IPS-20b (cell line): Measurements from ENCODE around the gene CTNNBL1.

Source experiments
- H3K27ac ChIP-seq: one replicate; pipeline ENCODE4 v1.5.1; 2013; ENCODE audit warnings: low read length
- H3K27me3 ChIP-seq: 2 replicates; pipeline ENCODE4 v1.6.1; 2013; ENCODE audit warnings: mild to moderate bottlenecking, low read length, inconsistent platforms; ENCODE audit not compliant: insufficient read depth
- H3K36me3 ChIP-seq: 2 replicates; pipeline ENCODE4 v1.6.1; 2013; ENCODE audit warnings: low read depth, mild to moderate bottlenecking, inconsistent platforms, low read length, moderate library complexity; ENCODE audit not compliant: insufficient read depth
- H3K4me1 ChIP-seq: 2 replicates; pipeline ENCODE4 v1.6.1; 2013; ENCODE audit warnings: mild to moderate bottlenecking, control low read depth, inconsistent platforms, low read length, moderate library complexity; ENCODE audit not compliant: insufficient read depth
- H3K4me3 ChIP-seq: 2 replicates; pipeline ENCODE4 v1.5.1; 2013; ENCODE audit warnings: mild to moderate bottlenecking, low read length, inconsistent platforms
- H3K9ac ChIP-seq: 2 replicates; pipeline ENCODE4 v1.6.1; 2013; ENCODE audit warnings: low read depth, mild to moderate bottlenecking, inconsistent platforms, low read length, moderate library complexity
- H3K9me3 ChIP-seq: 2 replicates; pipeline ENCODE4 v1.6.1; 2013; ENCODE audit warnings: mild to moderate bottlenecking, low read depth, low read length, inconsistent platforms; ENCODE audit not compliant: insufficient read depth

Gene CTNNBL1

DNA sequence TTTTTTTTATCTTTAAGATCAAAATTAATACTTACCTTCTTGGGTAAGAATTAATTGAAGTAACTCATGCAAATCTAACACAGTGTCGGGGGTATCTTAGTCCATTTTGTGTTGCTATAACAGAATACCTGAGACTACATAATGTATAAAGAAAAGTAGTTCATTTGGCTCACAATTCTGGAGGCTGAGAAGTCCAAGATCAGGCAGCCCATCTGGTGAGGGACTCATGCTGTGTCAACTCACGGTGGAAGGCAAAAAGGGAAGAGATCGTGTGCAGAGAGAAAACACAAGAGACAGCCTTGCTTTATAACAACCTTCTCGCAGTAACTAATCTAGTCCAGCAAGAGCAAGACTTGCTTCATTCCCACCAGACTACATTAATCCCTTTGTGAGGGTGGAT is 116.2 kb downstream of the CTNNBL1 start:
- H3K4me3 ChIP-seq: no peak overlapping the region

DNA sequence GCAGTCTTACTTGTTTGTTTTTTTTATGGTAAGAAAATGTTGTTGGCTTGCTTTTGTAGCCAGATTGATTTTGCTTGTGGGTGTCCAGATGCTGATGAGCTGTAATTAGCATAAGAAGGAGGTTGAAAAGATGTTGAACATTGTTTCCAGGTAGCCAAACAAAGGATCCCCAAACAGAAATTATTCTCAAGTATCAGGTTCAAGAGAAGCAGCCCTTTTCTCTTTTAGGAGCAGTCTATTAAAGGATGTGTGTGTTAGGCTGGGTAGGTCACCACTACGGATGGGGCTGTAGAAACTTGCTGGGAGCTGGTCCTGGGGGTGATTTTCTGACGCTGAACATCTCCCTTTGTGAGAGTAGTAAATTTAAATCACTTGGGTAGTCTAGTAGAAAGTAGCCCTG is 122.2 kb downstream of the CTNNBL1 start:
- Histone ChIP-seq H3K27me3 (no peaks in the 10 kb centered on the region), H3K27ac (no peak overlapping the region), H3K4me1 (peaks cover 21% of the 10 kb centered on the region), H3K4me3 (no peak overlapping the region), H3K36me3 (no peaks in the 10 kb centered on the region), H3K9ac (no peak overlapping the region), H3K9me3 (no peaks in the 10 kb centered on the region)

More for the DNA sequence above, 116.2 kb downstream of the CTNNBL1 start:
- Histone ChIP-seq H3K27ac (no peak overlapping the region), H3K36me3 (peaks cover 12% of the 10 kb centered on the region; the same call in 1 of the 2 replicates), H3K27me3 (no peaks in the 10 kb centered on the region), H3K9me3 (no peaks in the 10 kb centered on the region), H3K4me1 (peaks cover 6% of the 10 kb centered on the region), H3K9ac (no peak overlapping the region)

DNA sequence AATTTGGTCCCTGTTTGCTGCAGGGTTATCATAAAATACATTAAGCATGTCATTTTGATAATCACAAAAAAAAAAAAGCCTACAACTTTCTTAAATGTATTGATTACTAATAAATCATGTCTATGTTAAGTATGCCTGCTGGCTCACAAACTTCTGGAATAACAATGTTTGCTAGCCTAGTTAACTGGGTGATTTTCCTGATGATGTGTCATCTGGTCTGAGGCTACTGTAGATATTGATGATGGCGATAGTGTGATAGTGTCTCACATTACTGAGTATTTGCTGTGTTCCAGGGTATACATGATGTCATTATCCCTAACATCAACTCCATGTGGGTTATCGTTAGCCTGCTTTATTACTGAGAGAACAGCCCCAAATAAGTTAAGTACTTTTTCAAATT is 122.9 kb downstream of the CTNNBL1 start:
- no peaks in the 10 kb centered on the region for H3K27me3 ChIP-seq
- H3K9me3 ChIP-seq: no peaks in the 10 kb centered on the region
- H3K4me3 ChIP-seq: no peak overlapping the region
- no peak overlapping the region for H3K27ac ChIP-seq
- H3K9ac ChIP-seq: no peak overlapping the region
- H3K4me1 ChIP-seq: peaks cover 21% of the 10 kb centered on the region
- no peaks in the 10 kb centered on the region for H3K36me3 ChIP-seq

DNA sequence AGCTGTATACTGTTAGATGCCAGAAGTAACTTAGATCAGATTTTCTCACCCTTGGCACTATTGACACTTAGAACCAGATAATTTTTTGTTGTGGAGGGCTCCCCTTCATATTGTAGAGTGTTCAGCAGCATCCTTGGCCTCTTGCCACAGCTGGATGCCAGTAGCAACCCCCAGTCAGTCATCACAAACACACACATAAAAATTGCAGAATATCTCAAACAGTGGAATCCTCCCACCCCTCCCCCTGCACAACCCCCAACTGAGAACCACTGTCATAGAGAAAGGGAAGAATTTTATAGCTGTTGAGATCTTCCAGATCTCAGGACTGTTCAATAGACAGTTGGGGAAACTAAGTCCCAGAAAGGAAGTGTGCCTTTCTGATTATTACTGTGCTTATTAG is 127.9 kb downstream of the CTNNBL1 start:
- H3K9me3 ChIP-seq: no peaks in the 10 kb centered on the region
- peaks cover 21% of the 10 kb centered on the region for H3K4me1 ChIP-seq
- H3K27ac ChIP-seq: no peak overlapping the region
- no peak overlapping the region for H3K9ac ChIP-seq
- H3K27me3 ChIP-seq: no peaks in the 10 kb centered on the region
- H3K4me3 ChIP-seq: no peak overlapping the region
- H3K36me3 ChIP-seq: no peaks in the 10 kb centered on the region

DNA sequence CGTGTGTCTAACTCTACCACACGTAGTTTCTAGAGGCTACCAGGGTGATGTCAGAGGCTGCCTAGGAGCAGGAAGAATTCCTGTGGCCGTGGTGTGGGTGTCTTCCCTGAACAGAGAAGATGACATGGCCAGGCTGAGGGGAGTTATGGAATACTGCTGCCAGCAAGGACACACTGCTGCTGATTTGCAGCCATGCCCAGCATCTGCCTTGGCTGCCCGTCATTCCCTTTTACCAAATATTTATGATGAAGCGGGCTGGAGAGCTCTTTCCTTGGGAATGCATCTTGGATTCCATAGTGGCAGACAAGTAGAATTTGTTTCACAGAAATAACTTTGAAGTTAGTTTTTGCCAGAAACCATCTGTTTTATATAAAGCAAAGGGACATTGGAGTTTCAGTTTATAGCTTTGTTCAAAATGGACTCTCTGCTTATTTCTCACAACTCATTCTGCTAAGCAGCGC is 128.3 kb downstream of the CTNNBL1 start:
- Histone ChIP-seq H3K36me3 (no peaks in the 10 kb centered on the region), H3K9ac (no peak overlapping the region), H3K4me1 (peaks cover 21% of the 10 kb centered on the region), H3K27ac (no peak overlapping the region), H3K27me3 (no peaks in the 10 kb centered on the region), H3K9me3 (no peaks in the 10 kb centered on the region), H3K4me3 (no peak overlapping the region)

DNA sequence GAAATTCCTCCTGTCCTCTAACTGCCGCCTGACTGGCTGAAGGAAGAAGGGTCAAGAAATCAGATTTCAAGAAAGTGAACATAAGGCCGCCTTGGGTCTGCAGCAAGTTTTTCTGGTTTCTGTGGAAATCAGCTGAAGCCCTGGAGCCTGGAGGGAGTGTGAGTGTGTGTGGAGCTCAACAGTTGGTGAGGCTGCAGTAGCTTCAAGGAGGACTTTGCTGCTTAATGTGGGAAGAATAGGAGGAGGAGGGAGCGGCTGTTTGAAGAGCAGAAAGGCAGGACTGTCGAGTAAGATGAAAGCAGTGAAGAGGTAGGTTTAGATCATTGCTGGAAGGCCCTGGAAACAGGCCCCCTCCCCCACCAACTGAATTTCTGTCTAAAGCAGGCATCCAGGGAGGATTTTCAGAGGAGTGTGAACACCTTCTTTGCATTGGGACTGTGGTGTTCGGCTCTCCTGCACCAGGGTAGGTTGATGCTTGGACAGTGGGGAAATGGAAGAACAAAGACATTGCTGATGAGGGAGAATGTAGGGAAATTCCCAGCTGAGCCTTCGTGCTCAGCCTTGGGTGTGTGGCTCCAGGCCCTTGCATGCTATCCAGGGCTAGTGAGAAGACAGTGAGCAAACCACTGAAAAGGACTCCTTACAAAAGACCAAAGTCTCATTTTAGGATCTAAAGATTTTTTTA is 129.6 kb downstream of the CTNNBL1 start:
- H3K36me3 ChIP-seq: no peaks in the 10 kb centered on the region
- no peaks in the 10 kb centered on the region for H3K27me3 ChIP-seq
- no peak overlapping the region for H3K27ac ChIP-seq
- peak overlapping the region; percentile 44; the same call in 1 of the 2 replicates for H3K9ac ChIP-seq
- no peaks in the 10 kb centered on the region for H3K9me3 ChIP-seq
- no peak overlapping the region for H3K4me3 ChIP-seq
- H3K4me1 ChIP-seq: peaks cover 10% of the 10 kb centered on the region; the same call in 1 of the 2 replicates

DNA sequence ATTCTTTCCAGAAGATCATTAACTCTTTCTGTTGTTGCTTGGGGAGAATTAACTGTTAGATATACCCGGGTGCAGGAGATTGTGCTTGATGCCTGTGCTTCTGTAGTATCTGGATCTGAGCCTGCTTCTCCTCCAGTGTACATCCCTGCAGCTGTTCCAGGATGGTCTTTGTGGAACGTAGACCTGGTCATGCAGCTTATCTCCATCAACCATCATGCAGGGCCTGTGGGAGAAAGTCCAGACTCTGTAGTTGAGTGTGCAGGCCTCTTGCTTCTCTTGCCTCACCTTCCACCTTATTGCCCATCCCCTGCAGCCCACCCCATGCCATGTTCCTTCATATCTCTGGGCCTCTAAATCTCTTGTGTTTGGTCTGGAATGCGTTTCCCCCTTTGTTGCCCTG is 133.8 kb downstream of the CTNNBL1 start:
- Histone ChIP-seq H3K4me1 (peaks cover 7% of the 10 kb centered on the region; the same call in 1 of the 2 replicates), H3K9me3 (no peaks in the 10 kb centered on the region), H3K9ac (no peak overlapping the region), H3K27ac (no peak overlapping the region), H3K36me3 (no peaks in the 10 kb centered on the region), H3K27me3 (no peaks in the 10 kb centered on the region), H3K4me3 (no peak overlapping the region)

DNA sequence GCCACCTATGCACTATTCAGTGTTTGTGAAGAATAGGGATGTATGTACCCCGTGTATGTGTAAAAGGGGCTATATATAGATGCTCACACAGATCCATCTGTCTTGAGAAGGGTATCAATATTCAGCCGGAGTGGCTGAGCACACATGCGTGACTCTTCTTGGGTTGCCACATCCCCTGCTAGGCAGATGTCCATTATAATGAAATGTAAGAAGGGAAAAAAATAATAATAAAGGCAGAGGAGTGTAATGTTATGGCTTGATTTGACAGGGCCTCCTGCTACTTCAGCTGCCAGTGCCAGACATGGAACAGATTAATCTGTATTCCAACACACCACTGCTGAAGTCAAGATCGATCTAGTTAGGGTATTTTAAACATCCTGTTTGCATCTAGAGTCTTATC is 134.9 kb downstream of the CTNNBL1 start:
- no peak overlapping the region for H3K27ac ChIP-seq
- H3K9me3 ChIP-seq: no peaks in the 10 kb centered on the region
- H3K4me1 ChIP-seq: peaks cover 3% of the 10 kb centered on the region; the same call in 1 of the 2 replicates
- no peaks in the 10 kb centered on the region for H3K36me3 ChIP-seq
- H3K27me3 ChIP-seq: no peaks in the 10 kb centered on the region
- no peak overlapping the region for H3K9ac ChIP-seq
- H3K4me3 ChIP-seq: no peak overlapping the region

DNA sequence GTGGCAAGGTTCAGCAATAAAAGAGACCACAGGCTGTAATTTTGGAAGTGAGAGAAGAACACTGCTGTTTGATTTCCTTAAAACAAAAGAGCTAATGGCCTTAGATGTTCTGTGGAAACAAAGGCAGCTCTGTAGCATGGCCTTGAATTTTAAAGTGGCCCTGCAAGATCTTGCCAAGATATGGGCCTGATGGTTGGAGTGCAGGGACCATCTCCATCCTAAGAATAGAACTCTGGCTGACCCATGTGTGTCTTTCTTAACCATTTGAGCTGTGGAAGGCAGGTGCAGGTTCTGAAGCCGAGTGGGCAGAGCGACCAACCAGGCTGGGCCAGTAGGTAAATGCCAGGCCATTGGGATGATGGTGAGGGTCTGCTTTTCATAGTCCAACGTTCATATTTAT is 135.3 kb downstream of the CTNNBL1 start:
- H3K27ac ChIP-seq: no peak overlapping the region
- H3K27me3 ChIP-seq: no peaks in the 10 kb centered on the region
- no peaks in the 10 kb centered on the region for H3K9me3 ChIP-seq
- H3K36me3 ChIP-seq: no peaks in the 10 kb centered on the region
- no peak overlapping the region for H3K4me3 ChIP-seq
- peaks cover 3% of the 10 kb centered on the region; the same call in 1 of the 2 replicates for H3K4me1 ChIP-seq
- no peak overlapping the region for H3K9ac ChIP-seq

DNA sequence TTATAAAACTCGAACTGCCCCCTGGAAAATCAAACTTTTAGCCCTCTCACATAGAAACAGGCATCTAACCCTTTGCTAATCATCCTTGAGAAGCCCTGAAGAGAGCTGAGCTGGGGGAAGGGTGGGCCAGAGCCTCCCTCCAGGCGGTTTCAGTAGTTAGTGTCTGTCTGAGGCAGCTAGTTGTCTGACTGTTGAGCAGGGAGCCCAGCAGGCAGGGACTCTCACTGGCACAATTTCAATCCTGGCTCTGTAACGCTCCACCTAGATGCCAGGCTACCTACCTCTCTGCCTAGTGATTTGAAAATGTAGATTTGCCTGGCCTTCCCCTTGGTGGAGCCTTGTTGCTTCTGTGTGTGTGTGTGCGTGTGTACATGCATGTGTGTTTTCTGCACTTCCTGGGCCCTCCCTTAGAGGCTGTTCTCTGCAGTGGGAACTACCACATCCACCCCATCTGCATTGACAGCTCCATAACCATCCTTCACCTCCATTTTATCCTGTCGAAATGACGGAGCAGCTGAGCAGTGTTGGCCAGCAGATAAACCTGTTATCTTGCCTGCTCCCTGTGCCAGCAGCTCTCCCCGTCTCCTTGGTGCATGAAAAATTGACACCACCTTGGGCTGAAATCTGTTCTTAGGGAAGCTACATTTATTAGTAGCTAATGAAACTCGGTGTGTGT is 139.5 kb downstream of the CTNNBL1 start:
- Histone ChIP-seq H3K4me1 (0 out of 2 replicates have a peak, but pooled peaks cover 3% of the 10 kb centered on the region), H3K36me3 (no peaks in the 10 kb centered on the region), H3K27ac (no peak overlapping the region), H3K4me3 (no peak overlapping the region), H3K9me3 (no peaks in the 10 kb centered on the region), H3K9ac (no peak overlapping the region), H3K27me3 (no peaks in the 10 kb centered on the region)

DNA sequence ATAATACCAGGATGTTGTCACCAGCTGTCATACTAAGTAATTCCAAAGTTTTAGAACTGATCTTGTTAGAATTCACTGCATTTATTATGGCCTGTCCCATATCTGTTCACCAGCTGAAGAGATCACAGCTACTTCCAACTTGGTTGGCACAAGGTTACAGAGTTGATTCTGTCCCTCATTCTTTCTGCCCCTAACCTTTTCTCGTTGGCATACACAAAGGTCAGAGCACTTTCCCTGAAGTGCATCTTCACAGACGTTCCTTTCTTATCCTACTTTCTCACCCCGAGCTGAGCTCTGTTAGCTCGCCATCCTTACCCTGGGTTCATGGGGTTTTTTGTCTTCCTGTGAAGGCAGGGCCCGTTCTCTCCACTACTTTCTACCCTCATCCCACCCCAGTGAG is 143.1 kb downstream of the CTNNBL1 start:
- Histone ChIP-seq H3K4me3 (no peak overlapping the region), H3K27ac (no peak overlapping the region), H3K9me3 (no peaks in the 10 kb centered on the region), H3K36me3 (peaks cover 6% of the 10 kb centered on the region; the same call in 1 of the 2 replicates), H3K9ac (no peak overlapping the region), H3K4me1 (0 out of 2 replicates have a peak, but pooled peaks cover 3% of the 10 kb centered on the region), H3K27me3 (no peaks in the 10 kb centered on the region)

DNA sequence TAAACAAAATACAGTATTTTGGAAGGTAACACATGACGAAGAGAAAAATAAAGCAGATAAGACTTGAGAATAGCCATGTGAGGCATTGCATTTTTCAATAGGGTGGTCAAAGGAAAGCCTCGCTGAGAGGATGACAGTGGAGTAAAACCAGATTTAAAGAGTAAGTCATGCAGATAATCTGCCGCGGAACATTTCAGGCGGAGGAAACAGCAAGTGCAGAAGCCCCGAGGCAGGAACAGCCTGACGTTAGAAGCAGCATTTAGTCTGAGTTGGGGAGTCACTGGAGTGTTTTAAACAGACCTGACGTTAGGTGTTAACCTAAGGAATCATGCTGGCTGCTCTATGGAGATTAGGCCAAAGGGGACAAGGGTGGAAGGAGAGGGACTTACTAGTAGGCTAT is 144.1 kb downstream of the CTNNBL1 start:
- no peak overlapping the region for H3K27ac ChIP-seq
- H3K9me3 ChIP-seq: no peaks in the 10 kb centered on the region
- H3K27me3 ChIP-seq: no peaks in the 10 kb centered on the region

More for the DNA sequence above, 144.1 kb downstream of the CTNNBL1 start:
- H3K4me1 ChIP-seq: 0 out of 2 replicates have a peak, but pooled peaks cover under 1% of the 10 kb centered on the region
- H3K4me3 ChIP-seq: no peak overlapping the region
- no peak overlapping the region for H3K9ac ChIP-seq
- H3K36me3 ChIP-seq: peaks cover 9% of the 10 kb centered on the region; the same call in 1 of the 2 replicates
